Measurements from ENCODE around the gene HRAS. TPM values are rescaled to one million over a fixed set of nuclear protein-coding genes. Genes with fewer than 3 reads are reported as not detected.
"Not testable (repeated sequence)": the region's sequence is repeated elsewhere in the genome, so short reads cannot be mapped to it uniquely, and the experiment has no call there.

The HRAS gene
- total RNA-seq, 4 donors from 2014 or later = 56.7 to 106 (median 85.2) TPM

DNA sequence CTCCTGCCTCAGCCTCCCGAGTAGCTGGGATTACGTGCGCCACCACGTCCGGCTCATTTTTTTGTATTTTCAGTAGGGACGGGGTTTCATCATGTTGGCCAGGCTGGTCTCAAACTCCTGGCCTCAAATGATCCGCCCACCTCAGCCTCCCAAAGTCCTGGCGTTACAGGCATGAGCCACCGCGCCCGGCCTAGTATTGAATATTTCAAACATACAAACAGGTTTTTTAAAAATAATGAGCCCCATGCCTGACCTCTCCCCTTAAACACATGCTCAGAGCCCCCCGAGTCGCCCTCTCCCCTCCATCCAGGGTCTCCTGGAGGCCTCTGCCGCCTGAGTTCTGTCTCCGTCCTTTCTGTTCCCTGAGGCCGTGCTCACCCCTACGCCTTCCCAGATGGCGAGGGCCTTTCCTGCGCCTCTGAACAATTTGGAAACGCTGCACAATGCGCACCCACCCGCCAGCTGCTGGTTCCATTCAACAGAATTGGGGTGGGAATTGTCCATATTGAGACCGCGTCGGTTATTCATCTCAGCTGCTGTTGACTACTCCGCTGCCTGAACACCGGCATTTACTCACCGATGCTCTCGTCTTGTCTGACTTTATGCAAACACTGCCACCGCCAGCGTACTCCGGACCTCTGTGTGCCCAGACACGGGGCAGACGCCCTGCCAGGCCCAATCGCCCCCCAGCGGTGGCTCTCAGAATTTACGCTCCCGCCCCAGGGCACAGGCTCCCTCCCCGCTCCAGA lies 14.8 kb downstream of the HRAS start:
- intact Hi-C loops (cut with DNase I) = loop anchor here (5.0 kb wide), 1 partner anchor 63 kb away; no protein-coding TSS in a partner anchor
- TF ChIP-seq, protein P1, sequence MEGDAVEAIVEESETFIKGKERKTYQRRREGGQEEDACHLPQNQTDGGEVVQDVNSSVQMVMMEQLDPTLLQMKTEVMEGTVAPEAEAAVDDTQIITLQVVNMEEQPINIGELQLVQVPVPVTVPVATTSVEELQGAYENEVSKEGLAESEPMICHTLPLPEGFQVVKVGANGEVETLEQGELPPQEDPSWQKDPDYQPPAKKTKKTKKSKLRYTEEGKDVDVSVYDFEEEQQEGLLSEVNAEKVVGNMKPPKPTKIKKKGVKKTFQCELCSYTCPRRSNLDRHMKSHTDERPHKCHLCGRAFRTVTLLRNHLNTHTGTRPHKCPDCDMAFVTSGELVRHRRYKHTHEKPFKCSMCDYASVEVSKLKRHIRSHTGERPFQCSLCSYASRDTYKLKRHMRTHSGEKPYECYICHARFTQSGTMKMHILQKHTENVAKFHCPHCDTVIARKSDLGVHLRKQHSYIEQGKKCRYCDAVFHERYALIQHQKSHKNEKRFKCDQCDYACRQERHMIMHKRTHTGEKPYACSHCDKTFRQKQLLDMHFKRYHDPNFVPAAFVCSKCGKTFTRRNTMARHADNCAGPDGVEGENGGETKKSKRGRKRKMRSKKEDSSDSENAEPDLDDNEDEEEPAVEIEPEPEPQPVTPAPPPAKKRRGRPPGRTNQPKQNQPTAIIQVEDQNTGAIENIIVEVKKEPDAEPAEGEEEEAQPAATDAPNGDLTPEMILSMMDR (IDR thresholded peaks at IDR 0.05) = no peak
- no peak for TF ChIP-seq POLR2A (IDR thresholded peaks at IDR 0.05)
- Histone ChIP-seq H3K4me3 (no peak overlapping the region), H3K27me3 (no peaks in the 10 kb centered on the region), H3K4me1 (peaks cover 5 to 35% (median 8%) of the 10 kb centered on the region in 3 donors), H3K9me3 (no peaks in the 10 kb centered on the region), H3K36me3 (no peaks in the 10 kb centered on the region), H3K27ac (no peak overlapping the region)
- WGBS, 2 donors = 91 to 93% methylated on average over 37 to 39 of the region's 39 CpGs
- no peak for DNase-seq

DNA sequence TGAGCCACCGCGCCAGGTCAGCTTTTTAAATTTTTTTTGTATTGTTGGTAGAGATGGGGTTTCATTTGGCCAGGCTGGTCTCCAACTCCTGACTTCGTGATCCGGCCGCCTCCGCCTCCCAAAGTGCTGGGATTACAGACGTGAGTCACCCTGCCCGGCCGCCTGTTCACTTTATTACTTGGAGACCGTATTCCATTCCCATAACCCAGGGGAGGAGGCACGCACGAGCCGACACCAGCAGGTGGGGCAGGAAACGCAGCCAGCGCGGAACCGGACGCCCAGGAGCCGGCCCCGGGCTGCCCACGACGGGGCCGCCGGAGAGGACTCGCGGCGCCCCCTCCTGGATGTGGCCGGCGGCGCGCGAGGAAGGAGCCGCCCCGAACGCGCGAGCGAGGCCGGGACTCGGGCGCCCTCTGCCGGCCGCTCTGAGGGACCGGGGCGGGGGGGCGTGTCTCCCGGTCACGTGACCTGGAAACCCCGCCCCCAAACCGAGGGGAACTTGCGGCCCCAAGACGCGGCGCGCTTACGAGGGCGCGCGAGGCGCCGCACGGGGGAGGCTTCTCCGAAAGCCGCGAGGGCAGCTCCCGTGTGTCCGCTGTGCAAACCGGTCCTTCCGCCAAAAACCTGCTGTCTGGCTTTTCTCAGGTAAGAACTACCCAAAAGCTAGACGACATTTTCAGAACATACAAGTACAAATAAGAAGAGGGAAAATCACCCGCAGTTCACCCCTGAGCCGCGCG lies 16.7 kb downstream of the HRAS start:
- intact Hi-C loops (cut with DNase I) = loop anchor here (5.0 kb wide), 1 partner anchor 71 kb away; no protein-coding TSS in a partner anchor
- Histone ChIP-seq H3K4me3 (peak overlapping the region in 3 of 4 donors; percentile 25 to 57 (median 36)), H3K4me1 (peaks cover 8 to 53% (median 14%) of the 10 kb centered on the region in 3 donors), H3K9me3 (no peaks in the 10 kb centered on the region), H3K27ac (peak overlapping the region; percentile 86 to 94 (median 90)), H3K27me3 (no peaks in the 10 kb centered on the region), H3K36me3 (peaks cover 0 to 6% (median 0%) of the 10 kb centered on the region in 3 donors)
- peak; percentile 68 for DNase-seq
- TF ChIP-seq, protein P1 (IDR thresholded peaks at IDR 0.05) = peak; percentile 97 to 100 (median 100)
- TF ChIP-seq POLR2A (IDR thresholded peaks at IDR 0.05) = peak in 1 of 4 donors; percentile 29
- 8 to 51% methylated on average over 7 to 29 of the region's 74 CpGs for WGBS, 2 donors

DNA sequence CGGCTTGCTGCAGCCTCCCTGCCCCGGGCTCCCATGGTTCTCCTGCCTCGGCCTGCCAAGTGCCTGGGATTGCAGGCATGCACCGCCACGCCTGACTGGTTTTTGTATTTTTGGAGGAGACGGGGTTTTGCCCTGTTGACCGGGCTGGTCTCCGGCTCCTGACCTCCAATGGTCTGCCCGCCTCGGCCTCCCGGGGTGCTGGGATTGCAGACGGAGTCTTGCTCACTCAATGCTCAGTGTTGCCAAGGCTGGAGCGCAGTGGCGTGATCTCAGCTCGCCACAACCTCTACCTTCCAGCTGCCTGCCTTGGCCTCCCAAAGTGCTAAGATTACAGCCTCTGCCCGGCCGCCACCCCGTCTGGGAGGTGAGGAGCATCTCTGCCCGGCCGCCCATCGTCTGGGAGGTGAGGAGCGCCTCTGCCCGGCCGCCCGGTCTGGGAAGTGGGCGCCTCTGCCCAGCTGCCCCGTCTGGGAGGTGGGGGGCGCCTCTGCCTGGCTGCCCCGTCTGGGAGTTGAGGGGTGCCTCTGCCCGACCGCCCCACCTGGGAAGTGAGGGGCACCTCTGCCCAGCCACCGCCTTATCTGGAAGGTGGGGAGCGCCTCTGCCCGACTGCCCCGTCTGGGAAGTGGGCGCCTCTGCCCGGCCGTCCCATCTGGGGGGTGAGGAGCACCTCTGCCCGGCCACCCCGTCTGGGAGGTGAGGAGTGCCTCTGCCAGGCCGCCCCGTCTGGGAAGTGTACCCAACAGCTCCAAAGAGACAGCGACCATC lies 18.3 kb downstream of the HRAS start:
- not testable (repeated sequence) for H3K27me3 ChIP-seq, H3K4me3 ChIP-seq, H3K9me3 ChIP-seq, DNase-seq
- peaks cover 0 to 17% (median 0%) of the 10 kb centered on the region in 3 donors for H3K36me3 ChIP-seq
- peaks cover 8 to 63% (median 14%) of the 10 kb centered on the region in 3 donors for H3K4me1 ChIP-seq
- intact Hi-C loops (cut with DNase I) = loop anchor here (5.0 kb wide), 1 partner anchor 70 kb away; no protein-coding TSS in a partner anchor
- WGBS, 2 donors = 96 to 100% methylated on average over 2 to 13 of the region's 43 CpGs
- H3K27ac ChIP-seq = peak overlapping the region; percentile 52 to 94 (median 90)

- intact Hi-C loops (cut with DNase I) = loop anchor here (5.0 kb wide), 1 partner anchor 69 kb away; no protein-coding TSS in a partner anchor
Observed at GRCh38 chr11:516400-516799, 19.0 kb downstream of the HRAS start.

More at GRCh38 chr11:516400-516799, 19.0 kb downstream of the HRAS start:
- Histone ChIP-seq H3K9me3 (no peaks in the 10 kb centered on the region), H3K36me3 (peaks cover 0 to 24% (median 0%) of the 10 kb centered on the region in 3 donors), H3K4me3 (no peak overlapping the region), H3K27ac (peak overlapping the region; percentile 83 to 94 (median 90)), H3K4me1 (peaks cover 8 to 63% (median 14%) of the 10 kb centered on the region in 3 donors), H3K27me3 (no peaks in the 10 kb centered on the region)
- DNase-seq = no peak
- 88 to 94% methylated on average over 4 of the region's 4 CpGs for WGBS, 2 donors
- TF ChIP-seq POLR2A (IDR thresholded peaks at IDR 0.05) = no peak
- TF ChIP-seq, protein P1 (IDR thresholded peaks at IDR 0.05) = no peak

All from esophagus squamous epithelium (tissue), 5 donors.